Fibroblast of lung (primary cell): ENCODE data around the gene DDAH1. TPM values are rescaled to one million over a fixed set of nuclear protein-coding genes. Genes with fewer than 3 reads are reported as not detected.

Experiments
- DNase-seq, 2 donors: peaks; one replicate each; pipeline versions ENCODE4 v3.0.0 to v3.0.0-alpha.2; 2010; ENCODE audit warnings: low read depth in 2 of 2
- H2AFZ ChIP-seq: 2 replicates; pipeline ENCODE4 v1.5.1; 2012; ENCODE audit warnings: low read length, control low read depth, inconsistent platforms
- H3K27ac ChIP-seq: 2 replicates; pipeline ENCODE4 v1.5.1; 2011; ENCODE audit warnings: low read length, control low read depth; ENCODE audit not compliant: insufficient read depth
- H3K27me3 ChIP-seq: 2 replicates; pipeline ENCODE4 v1.5.1; 2011; ENCODE audit warnings: mild to moderate bottlenecking, low read length; ENCODE audit not compliant: control insufficient read depth, insufficient read depth
- H3K36me3 ChIP-seq: 2 replicates; pipeline ENCODE4 v1.5.1; 2011; ENCODE audit warnings: low read length; ENCODE audit not compliant: control insufficient read depth, insufficient read depth
- H3K4me1 ChIP-seq: 2 replicates; pipeline ENCODE4 v1.5.1; 2011; ENCODE audit warnings: low read length; ENCODE audit not compliant: control insufficient read depth, insufficient read depth; ENCODE audit errors: extremely low read depth
- H3K4me2 ChIP-seq: 2 replicates; pipeline ENCODE4 v1.5.1; 2011; ENCODE audit warnings: low read length, control low read depth; ENCODE audit not compliant: insufficient read depth; ENCODE audit errors: extremely low read depth
- H3K4me3 ChIP-seq, 4 experiments: fragments of 200-600 bp in 1 of 4; sonication (generic) in 1 of 4; replicated peaks in 1 of 4; 2 replicates each; pipeline ENCODE4 v1.5.1; 2011 to 2016; ENCODE audit warnings: low read length in 4 of 4, low read depth in 3 of 4, mild to moderate bottlenecking in 3 of 4, control low read depth in 2 of 4, inconsistent platforms in 1 of 4, mixed read lengths in 1 of 4; ENCODE audit not compliant: insufficient read depth in 1 of 4; ENCODE audit errors: control extremely low read depth in 1 of 4
- H3K79me2 ChIP-seq: 2 replicates; pipeline ENCODE4 v1.5.1; 2012; ENCODE audit warnings: mild to moderate bottlenecking, low read length, inconsistent platforms; ENCODE audit not compliant: control insufficient read depth, insufficient read depth
- H3K9ac ChIP-seq: 2 replicates; pipeline ENCODE4 v1.5.1; 2011; ENCODE audit warnings: mild to moderate bottlenecking, low read length, control low read depth; ENCODE audit not compliant: insufficient read depth
- H3K9me3 ChIP-seq: 2 replicates; pipeline ENCODE4 v1.5.1; 2012; ENCODE audit warnings: low read depth, low read length; ENCODE audit not compliant: control insufficient read depth, insufficient read depth
- H4K20me1 ChIP-seq: 2 replicates; pipeline ENCODE4 v1.5.1; 2011; ENCODE audit warnings: low read length; ENCODE audit not compliant: control insufficient read depth, insufficient read depth; ENCODE audit errors: extremely low read depth
- CTCF ChIP-seq, 2 donors: IDR thresholded peaks in 1 of 2; conservative IDR thresholded peaks in 1 of 2; 1 replicate in 1 of 2; 2 replicates in 1 of 2; pipeline ENCODE4 v1.5.1; 2011 to 2012; ENCODE audit warnings: low read length in 2 of 2, control low read depth in 1 of 2, inconsistent platforms in 1 of 2, low read depth in 1 of 2, mild to moderate bottlenecking in 1 of 2
- EZH2 ChIP-seq: IDR thresholded peaks from 2 replicates; pipeline ENCODE4 v1.5.1; 2012; ENCODE audit warnings: low read length, control low read depth, mild to moderate bottlenecking; ENCODE audit errors: missing control alignments
- polyA plus RNA-seq, 2 donors: library from polyadenylated mRNA; depleted of rRNA in 1 of 2; stranded (reverse) in 1 of 2; unstranded in 1 of 2; fragments of >200 nt; gene quantifications; 2 replicates each; pipeline ENCODE4 v1.2.1, GENCODE V29; 2011 to 2012; ENCODE audit warnings: missing spikeins in 1 of 2
- total RNA-seq: library from RNA; depleted of rRNA; stranded (reverse); fragments of >200 nt; gene quantifications from 2 replicates; pipeline ENCODE4 v1.2.1, GENCODE V29; 2014

The DDAH1 gene
- total and polyA plus RNA-seq, 2 donors (not counting 1 experiment from before 2014, with no cell fraction given), result 50.0 to 218 TPM

- Histone ChIP-seq H3K36me3 (no peaks in the 10 kb centered on the region), H3K27ac (no peak overlapping the region), H3K79me2 (peaks cover 5% of the 10 kb centered on the region), H3K4me1 (no peaks in the 10 kb centered on the region), H3K4me3 (no peak overlapping the region), H3K4me2 (no peak overlapping the region), H4K20me1 (no peaks in the 10 kb centered on the region), H3K27me3 (no peaks in the 10 kb centered on the region), H3K9ac (no peak overlapping the region), H2AFZ (no peak overlapping the region), H3K9me3 (no peaks in the 10 kb centered on the region)
- no peak for TF ChIP-seq EZH2
- DNase-seq, result no peak
Measured at GRCh38 chr1:85427331-85427730, 37.6 kb downstream of the DDAH1 start.

- DNase-seq, result peak in 1 of 2 donors; percentile 44
- Histone ChIP-seq H3K4me2 (no peak overlapping the region), H3K79me2 (peaks cover 6% of the 10 kb centered on the region), H3K9me3 (no peaks in the 10 kb centered on the region), H3K4me3 (no peak overlapping the region), H3K9ac (no peak overlapping the region), H3K27ac (no peak overlapping the region), H2AFZ (no peak overlapping the region), H4K20me1 (no peaks in the 10 kb centered on the region), H3K36me3 (no peaks in the 10 kb centered on the region), H3K4me1 (no peaks in the 10 kb centered on the region), H3K27me3 (no peaks in the 10 kb centered on the region)
- TF ChIP-seq EZH2 (no peak), CTCF (conservative IDR thresholded peaks at IDR 0.05 in 1 of 2, IDR thresholded peaks at IDR 0.05 in 1 of 2; ENCODE audit: low read depth in 1 of 2, low read length in 2 of 2) (no peak)
Measured at GRCh38 chr1:85421179-85421578, 43.8 kb downstream of the DDAH1 start.

- Histone ChIP-seq H3K9ac (no peak overlapping the region), H3K79me2 (peaks cover 6% of the 10 kb centered on the region), H3K4me2 (no peak overlapping the region), H4K20me1 (no peaks in the 10 kb centered on the region), H3K4me1 (no peaks in the 10 kb centered on the region), H3K9me3 (no peaks in the 10 kb centered on the region), H3K36me3 (no peaks in the 10 kb centered on the region), H3K27ac (no peak overlapping the region), H3K4me3 (no peak overlapping the region), H3K27me3 (no peaks in the 10 kb centered on the region), H2AFZ (no peak overlapping the region)
- TF ChIP-seq CTCF (conservative IDR thresholded peaks at IDR 0.05 in 1 of 2, IDR thresholded peaks at IDR 0.05 in 1 of 2; ENCODE audit: low read depth in 1 of 2, low read length in 2 of 2), result no peak
- TF ChIP-seq EZH2, result no peak
- no peak for DNase-seq
Measured at GRCh38 chr1:85420199-85420598, 44.8 kb downstream of the DDAH1 start.
